GM21825 (cell line): ENCODE measurements around the gene ACOT8.
"Not testable (repeated sequence)": the region's sequence is repeated elsewhere in the genome, so short reads cannot be mapped to it uniquely, and the experiment has no call there.

Experiments
- ATAC-seq: cut with Tn5 transposase; IDR thresholded peaks from one replicate; pipeline ENCODE4 v1.9.1; 2021; ENCODE audit warnings: mild to moderate bottlenecking, moderate library complexity; ENCODE audit not compliant: unreplicated experiment

ACOT8 gene

GRCh38 chr20:45832619-45833018, 24.6 kb downstream of the ACOT8 start:
- ATAC-seq, result no peak

- ATAC-seq, result not testable (repeated sequence)
Observed at GRCh38 chr20:45829673-45830106, 27.5 kb downstream of the ACOT8 start.

GRCh38 chr20:45828589-45828988, 28.6 kb downstream of the ACOT8 start:
- no peak for ATAC-seq

- no peak for ATAC-seq
Observed at GRCh38 chr20:45827712-45828111, 29.5 kb downstream of the ACOT8 start.

- no peak for ATAC-seq
Observed at GRCh38 chr20:45827030-45827652, 30.1 kb downstream of the ACOT8 start, which contains the start of gene TNNC2. TSS of gene TNNC2 (minus strand) at chr20:45827312. CDS start at chr20:45827248, 64 bp downstream.

GRCh38 chr20:45826381-45827019, 30.7 kb downstream of the ACOT8 start:
- ATAC-seq, result no peak

GRCh38 chr20:45823949-45824835, 33.0 kb downstream of the ACOT8 start:
- ATAC-seq, result no peak

GRCh38 chr20:45822857-45823256, 34.3 kb downstream of the ACOT8 start:
- no peak for ATAC-seq

GRCh38 chr20:45821947-45822346, 35.2 kb downstream of the ACOT8 start:
- no peak for ATAC-seq

GRCh38 chr20:45819466-45819865, 37.7 kb downstream of the ACOT8 start:
- ATAC-seq, result no peak

GRCh38 chr20:45818239-45818638, 39.0 kb downstream of the ACOT8 start:
- no peak for ATAC-seq

- ATAC-seq, result no peak
Observed at GRCh38 chr20:45817376-45818194, 39.6 kb downstream of the ACOT8 start.

- ATAC-seq, result no peak
Observed at GRCh38 chr20:45816951-45817350, 40.2 kb downstream of the ACOT8 start.

GRCh38 chr20:45814314-45814713, 42.9 kb downstream of the ACOT8 start:
- ATAC-seq, result no peak

- ATAC-seq, result no peak
Observed at GRCh38 chr20:45813489-45813888, 43.7 kb downstream of the ACOT8 start.

GRCh38 chr20:45813006-45813340, 44.2 kb downstream of the ACOT8 start:
- ATAC-seq, result no peak

GRCh38 chr20:45812157-45813005, 44.8 kb downstream of the ACOT8 start, which contains the start of gene UBE2C:
TSS of gene UBE2C (plus strand) at chr20:45812644. CDS start at chr20:45812696, 52 bp downstream.
- peak; percentile 95 for ATAC-seq

- no peak for ATAC-seq
Observed at GRCh38 chr20:45810191-45810970, 46.8 kb downstream of the ACOT8 start.

- no peak for ATAC-seq
Observed at GRCh38 chr20:45801851-45802250, 55.3 kb downstream of the ACOT8 start.
